Spleen (tissue), 13 donors: Measurements from ENCODE around the gene MICALL2. TPM values are rescaled to one million over a fixed set of nuclear protein-coding genes. Genes with fewer than 3 reads are reported as not detected.

Experiments used
- DNase-seq: peaks from one replicate; pipeline ENCODE4 v3.0.0-alpha.2; 2020
- H3K27ac ChIP-seq, 8 donors: fragments of 200-600 bp; sonication (generic) in 7 of 8; 1 replicate in 4 of 8; 2 replicates in 4 of 8; pipeline versions ENCODE4 v1.5.0 to v1.8.0; 2016 to 2021; ENCODE audit warnings: inconsistent platforms in 4 of 8, mild to moderate bottlenecking in 4 of 8, moderate library complexity in 1 of 8
- H3K27me3 ChIP-seq, 7 donors: fragments of 200-600 bp; sonication (generic) in 6 of 7; replicated peaks in 1 of 7; 1 replicate in 4 of 7; 2 replicates in 3 of 7; pipeline versions ENCODE4 v1.5.0 to v1.8.0; 2016 to 2021; ENCODE audit warnings: inconsistent platforms in 3 of 7, mild to moderate bottlenecking in 1 of 7
- H3K36me3 ChIP-seq, 6 donors: fragments of 200-600 bp; sonication (generic) in 5 of 6; 1 replicate in 4 of 6; 2 replicates in 2 of 6; pipeline versions ENCODE4 v1.5.0 to v1.8.0; 2016 to 2021; ENCODE audit warnings: inconsistent platforms in 2 of 6
- H3K4me1 ChIP-seq, 6 donors: fragments of 200-600 bp; sonication (generic) in 5 of 6; 1 replicate in 3 of 6; 2 replicates in 3 of 6; pipeline versions ENCODE4 v1.5.0 to v1.8.0; 2016 to 2021; ENCODE audit warnings: inconsistent platforms in 3 of 6
- H3K4me3 ChIP-seq, 8 donors: fragments of 200-600 bp; sonication (generic) in 7 of 8; 1 replicate in 4 of 8; 2 replicates in 4 of 8; pipeline versions ENCODE4 v1.5.0 to v1.8.0; 2016 to 2021; ENCODE audit warnings: inconsistent platforms in 4 of 8, mild to moderate bottlenecking in 4 of 8, moderate library complexity in 2 of 8
- H3K9me3 ChIP-seq, 8 donors: fragments of 200-600 bp; sonication (generic) in 7 of 8; 1 replicate in 4 of 8; 2 replicates in 4 of 8; pipeline versions ENCODE4 v1.5.0 to v1.8.0; 2016 to 2021; ENCODE audit warnings: inconsistent platforms in 4 of 8
- POLR2A ChIP-seq, 3 donors: fragments of 450-650 bp; IDR thresholded peaks; one replicate each; pipeline ENCODE4 v1.5.1; 2017; ENCODE audit warnings: antibody characterized with exemption in 3 of 3, mild to moderate bottlenecking in 1 of 3
- POLR2AphosphoS5 ChIP-seq, 3 donors: sonication (generic); formaldehyde crosslinking; IDR thresholded peaks; one replicate each; pipeline ENCODE4 v1.5.1; 2017; ENCODE audit warnings: antibody characterized with exemption in 3 of 3
- WGBS, 5 donors: extraction: QIAGEN DNeasy Blood & Tissue Kit in 3 of 5; methylation state at CpG; one replicate each; pipeline versions ENCODE4 v1.1.5 to v1.1.7; 2013 to 2018; 5-methylcytosine and 5-hydroxymethylcytosine counted together
- intact Hi-C: fragments of 100-400 bp; cut with DNase I; formaldehyde crosslinking; loops from one replicate; pipeline ENCODE4 v1.15.0; 2023; ENCODE audit warnings: low total_unique reads
- long read RNA-seq, 2 donors: transcript quantifications; one replicate each; lab custom pipeline, GENCODE V29; 2026
- polyA plus RNA-seq, 3 donors: library from polyadenylated mRNA; stranded (reverse); fragments of 200-250 nt; gene quantifications; one replicate each; pipeline ENCODE4 v1.2.1, GENCODE V29; 2013
- total RNA-seq, 7 donors: library from RNA; depleted of rRNA in 3 of 7; stranded (reverse); fragments of >200 nt in 3 of 7; fragmentation: NEBNext Ultra II Directional in 4 of 7; extraction: Animal tissue kit (Norgen Biotek cat#: 25700) in 4 of 7; gene quantifications; one replicate each; pipeline versions ENCODE4 v1.1.0 to v1.2.1, GENCODE V29; 2016 to 2021
- TF ChIP-seq, protein P1 (sequence below), 11 experiments: fragments of 200-600 bp in 7 of 11; fragments of 450-650 bp in 4 of 11; sonication (generic) in 4 of 11; IDR thresholded peaks in 8 of 11; conservative IDR thresholded peaks in 3 of 11; 1 replicate in 7 of 11; 2 replicates in 4 of 11; pipeline versions ENCODE4 v1.4.0 to v1.8.0; 2016 to 2021; ENCODE audit warnings: antibody characterized with exemption in 11 of 11, inconsistent platforms in 4 of 11, mild to moderate bottlenecking in 1 of 11
- donor health status: healthy with polysubstance abuse.
- donor health status: DM: no; HTN: no; CAD: no; lungs with moderate emphysema.
- donor health status: DM: no; HTN: no; CAD: no.
- donor health status: Bipolar disorder and iron deficiency.
- donor health status: healthy.
- donor health status: DM: no; HTN: no; CAD: no.
- donor health status: DM: yes; HTN: yes; CAD: no.

The MICALL2 gene
- total RNA-seq: 100 to 1,000 TPM in 3 of 7 donors, 10 to 100 TPM in 4; 36.3 to 182 (median 75.8) TPM
- 100 to 1,000 TPM in 2 of 3 donors, 10 to 100 TPM in 1; 74.1 to 361 (median 307) TPM for polyA plus RNA-seq
- long read RNA-seq, donor 1, partial matches to known transcripts: 0 of 1 reads
- long read RNA-seq, donor 1, other reads (novel, unspliced or antisense): 0 of 1 reads
- long read RNA-seq, donor 2, partial matches to known transcripts: 0 of 1 reads
- long read RNA-seq, donor 2, other reads (novel, unspliced or antisense): 0 of 1 reads

- peak; percentile 92 for DNase-seq
- no peaks in the 10 kb centered on the region for H3K9me3 ChIP-seq
- peak within 1 kb of the TSS; percentile 78 to 98 (median 86) for H3K4me3 ChIP-seq
- no peaks in the 10 kb centered on the region for H3K36me3 ChIP-seq
- H3K27me3 ChIP-seq: no peaks in the 10 kb centered on the region
- WGBS, 5 donors: 2 to 10% (median 3%) methylated on average over 11 to 69 of the region's 69 CpGs
- TF ChIP-seq, protein P1, sequence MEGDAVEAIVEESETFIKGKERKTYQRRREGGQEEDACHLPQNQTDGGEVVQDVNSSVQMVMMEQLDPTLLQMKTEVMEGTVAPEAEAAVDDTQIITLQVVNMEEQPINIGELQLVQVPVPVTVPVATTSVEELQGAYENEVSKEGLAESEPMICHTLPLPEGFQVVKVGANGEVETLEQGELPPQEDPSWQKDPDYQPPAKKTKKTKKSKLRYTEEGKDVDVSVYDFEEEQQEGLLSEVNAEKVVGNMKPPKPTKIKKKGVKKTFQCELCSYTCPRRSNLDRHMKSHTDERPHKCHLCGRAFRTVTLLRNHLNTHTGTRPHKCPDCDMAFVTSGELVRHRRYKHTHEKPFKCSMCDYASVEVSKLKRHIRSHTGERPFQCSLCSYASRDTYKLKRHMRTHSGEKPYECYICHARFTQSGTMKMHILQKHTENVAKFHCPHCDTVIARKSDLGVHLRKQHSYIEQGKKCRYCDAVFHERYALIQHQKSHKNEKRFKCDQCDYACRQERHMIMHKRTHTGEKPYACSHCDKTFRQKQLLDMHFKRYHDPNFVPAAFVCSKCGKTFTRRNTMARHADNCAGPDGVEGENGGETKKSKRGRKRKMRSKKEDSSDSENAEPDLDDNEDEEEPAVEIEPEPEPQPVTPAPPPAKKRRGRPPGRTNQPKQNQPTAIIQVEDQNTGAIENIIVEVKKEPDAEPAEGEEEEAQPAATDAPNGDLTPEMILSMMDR (IDR thresholded peaks at IDR 0.05 in 8 of 11, conservative IDR thresholded peaks at IDR 0.05 in 3 of 11): no peak
- peak in 2 of 3 donors; percentile 52 to 94 for TF ChIP-seq POLR2A (IDR thresholded peaks at IDR 0.05)
- TF ChIP-seq POLR2AphosphoS5 (IDR thresholded peaks at IDR 0.05): peak; percentile 93 to 96 (median 93)
- peak within 1 kb of the TSS; percentile 71 to 88 (median 84) for H3K27ac ChIP-seq
- H3K4me1 ChIP-seq: peaks cover 28 to 94% (median 76%) of the 10 kb centered on the region in 6 donors
- intact Hi-C loops: no loop called here
These were observed at the start of gene MICALL2 for GRCh38 chr7:1458683-1459511. TSS of gene MICALL2 (minus strand) at chr7:1459470. CDS start at chr7:1459326, 144 bp downstream.

- H3K27me3 ChIP-seq: peaks cover 0 to 23% (median 0%) of the 10 kb centered on the region in 7 donors
- H3K4me3 ChIP-seq: no peak overlapping the region
- WGBS, 5 donors: 39 to 49% (median 40%) methylated on average over 6 to 10 of the region's 10 CpGs
- intact Hi-C loops: no loop called here
- no peaks in the 10 kb centered on the region for H3K36me3 ChIP-seq
- TF ChIP-seq, protein P1 (IDR thresholded peaks at IDR 0.05 in 8 of 11, conservative IDR thresholded peaks at IDR 0.05 in 3 of 11): no peak
- no peak for TF ChIP-seq POLR2A (IDR thresholded peaks at IDR 0.05)
- TF ChIP-seq POLR2AphosphoS5 (IDR thresholded peaks at IDR 0.05): no peak
- no peaks in the 10 kb centered on the region for H3K9me3 ChIP-seq
- no peak for DNase-seq
- peaks cover 3 to 75% (median 56%) of the 10 kb centered on the region in 6 donors for H3K4me1 ChIP-seq
- no peak overlapping the region for H3K27ac ChIP-seq
These were observed 49.0 kb upstream of the MICALL2 start for GRCh38 chr7:1508277-1508758.

DNA sequence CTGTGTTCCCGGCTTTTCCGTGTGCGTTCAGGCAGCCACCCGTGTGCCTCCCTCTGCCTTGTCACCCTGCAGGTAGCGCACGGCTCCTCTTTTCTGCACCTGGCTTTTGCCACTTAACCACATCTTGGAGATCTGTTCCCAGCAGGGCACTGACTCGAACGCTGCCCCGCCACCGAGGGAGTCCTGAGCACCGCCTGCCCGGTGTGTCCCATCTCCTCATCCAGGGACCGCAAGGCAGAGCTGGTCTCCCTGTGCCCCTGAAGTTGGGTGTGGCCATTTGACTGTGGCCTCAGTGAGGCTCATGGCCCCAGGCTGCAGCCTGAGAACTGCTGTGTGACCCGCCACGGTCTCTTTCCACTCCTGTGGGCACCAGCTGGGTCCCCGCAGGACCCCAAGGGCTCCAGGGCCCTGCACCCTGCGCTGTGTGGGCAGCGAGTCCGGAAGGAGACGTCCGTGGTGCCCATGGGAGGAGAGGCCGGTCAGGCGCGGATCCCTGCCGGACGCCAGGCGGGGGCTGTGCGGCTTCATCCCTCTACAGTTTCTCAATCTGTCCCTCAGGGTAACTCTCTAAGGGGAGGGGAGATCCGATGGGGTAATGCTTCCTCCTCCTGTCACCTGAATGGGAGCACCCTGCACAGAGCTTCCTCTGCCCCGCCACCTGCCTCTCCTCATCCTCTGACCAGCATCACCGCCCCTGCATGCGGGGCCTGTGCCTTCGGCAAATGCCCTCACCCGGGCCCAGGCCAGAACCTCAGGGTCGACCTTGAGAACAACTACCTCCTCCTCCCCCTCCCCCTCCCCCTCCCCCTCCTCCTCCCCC is 46.7 kb upstream of the MICALL2 start:
- TF ChIP-seq, protein P1 (IDR thresholded peaks at IDR 0.05 in 8 of 11, conservative IDR thresholded peaks at IDR 0.05 in 3 of 11): peak in 1 of 11 experiments; percentile 9
- no peak for TF ChIP-seq POLR2A (IDR thresholded peaks at IDR 0.05)
- intact Hi-C loops: no loop called here
- H3K4me1 ChIP-seq: peaks cover 16 to 75% (median 55%) of the 10 kb centered on the region in 6 donors
- H3K4me3 ChIP-seq: peak overlapping the region in 6 of 8 donors; percentile 13 to 59 (median 18)
- peaks cover 0 to 5% (median 0%) of the 10 kb centered on the region in 7 donors for H3K27me3 ChIP-seq
- peak overlapping the region in 7 of 8 donors; percentile 34 to 85 (median 69) for H3K27ac ChIP-seq
- DNase-seq: peak; percentile 86
- no peaks in the 10 kb centered on the region for H3K9me3 ChIP-seq
- H3K36me3 ChIP-seq: peaks cover 0 to 21% (median 16%) of the 10 kb centered on the region in 6 donors
- WGBS, 5 donors: 36 to 53% (median 41%) methylated on average over 22 to 35 of the region's 35 CpGs
